MM.1S (cell line): ENCODE measurements around the gene PRR19.

ENCODE experiments used
- EZH2 ChIP-seq: fragments of 300-600 bp; sonication (generic); optimal IDR thresholded peaks from 2 replicates; pipeline ENCODE3; 2017; ENCODE audit warnings: low read depth, mild to moderate bottlenecking, antibody characterized with exemption, low read length, mixed read lengths
- EZH2phosphoT487 ChIP-seq: fragments of 300-600 bp; sonication (generic); IDR thresholded peaks from 2 replicates; pipeline ENCODE4 v1.6.1; 2018; ENCODE audit warnings: antibody characterized with exemption, low read length
- TF ChIP-seq, protein P1 (sequence below): fragments of 300-600 bp; sonication (generic); IDR thresholded peaks from 2 replicates; pipeline ENCODE4 v1.5.1; 2016; ENCODE audit warnings: antibody characterized with exemption, low read length, mixed read lengths

DNA sequence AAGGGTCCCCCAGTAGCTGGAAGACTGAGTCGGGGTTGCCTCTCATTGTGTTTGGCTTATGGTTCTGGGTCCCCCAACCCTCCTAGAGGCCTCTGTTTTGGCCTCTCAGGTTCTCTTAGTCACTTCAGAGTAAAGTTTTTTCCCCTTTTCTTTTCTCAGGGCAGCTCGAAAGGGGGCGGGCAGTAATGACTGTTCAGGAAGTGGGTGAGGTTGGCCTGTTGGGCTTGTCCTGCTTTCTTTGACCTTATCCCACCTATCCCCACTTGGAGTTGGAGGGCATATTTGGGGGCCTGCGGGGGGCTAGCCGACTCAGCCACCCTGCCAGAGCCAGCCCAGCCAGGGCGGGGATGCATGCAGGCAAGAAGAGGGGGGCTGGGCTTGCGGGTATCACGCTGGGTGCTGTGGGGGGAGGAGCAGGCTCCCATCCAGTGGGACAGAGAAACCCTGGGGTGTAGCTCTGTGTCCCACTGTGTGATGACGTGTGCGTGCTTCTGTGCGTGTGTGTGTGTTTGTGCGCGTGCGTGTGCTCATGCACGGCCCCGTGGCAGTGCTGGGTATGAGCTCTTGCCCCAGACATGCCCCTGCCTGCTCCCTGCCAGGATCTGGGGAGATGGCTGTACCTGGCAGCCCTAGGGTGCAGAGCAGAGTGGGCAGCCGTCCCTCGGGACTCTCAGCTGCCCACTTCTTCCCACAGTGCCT, 31.4 kb upstream of the PRR19 start:
- TF ChIP-seq, protein P1, sequence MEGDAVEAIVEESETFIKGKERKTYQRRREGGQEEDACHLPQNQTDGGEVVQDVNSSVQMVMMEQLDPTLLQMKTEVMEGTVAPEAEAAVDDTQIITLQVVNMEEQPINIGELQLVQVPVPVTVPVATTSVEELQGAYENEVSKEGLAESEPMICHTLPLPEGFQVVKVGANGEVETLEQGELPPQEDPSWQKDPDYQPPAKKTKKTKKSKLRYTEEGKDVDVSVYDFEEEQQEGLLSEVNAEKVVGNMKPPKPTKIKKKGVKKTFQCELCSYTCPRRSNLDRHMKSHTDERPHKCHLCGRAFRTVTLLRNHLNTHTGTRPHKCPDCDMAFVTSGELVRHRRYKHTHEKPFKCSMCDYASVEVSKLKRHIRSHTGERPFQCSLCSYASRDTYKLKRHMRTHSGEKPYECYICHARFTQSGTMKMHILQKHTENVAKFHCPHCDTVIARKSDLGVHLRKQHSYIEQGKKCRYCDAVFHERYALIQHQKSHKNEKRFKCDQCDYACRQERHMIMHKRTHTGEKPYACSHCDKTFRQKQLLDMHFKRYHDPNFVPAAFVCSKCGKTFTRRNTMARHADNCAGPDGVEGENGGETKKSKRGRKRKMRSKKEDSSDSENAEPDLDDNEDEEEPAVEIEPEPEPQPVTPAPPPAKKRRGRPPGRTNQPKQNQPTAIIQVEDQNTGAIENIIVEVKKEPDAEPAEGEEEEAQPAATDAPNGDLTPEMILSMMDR, result no peak
- TF ChIP-seq EZH2, result no peak
- no peak for TF ChIP-seq EZH2phosphoT487
